B cell (primary cell): ENCODE measurements around the gene NDUFB6. TPM values are rescaled to one million over a fixed set of nuclear protein-coding genes. Genes with fewer than 3 reads are reported as not detected.

ENCODE experiments used
- ATAC-seq: fragments of 200-7000 bp; cut with Tn5 transposase; one replicate; pipeline ENCODE4 v1.10.0; 2021; ENCODE audit warnings: low read depth, mild to moderate bottlenecking, moderate number of reproducible peaks, moderate library complexity
- CTCF ChIA-PET: fragments of 350-600 bp; sonication (Branson Sonifier 250); formaldehyde crosslinking; loops from one replicate; lab custom pipeline; 2021; ENCODE audit warnings: antibody characterized with exemption, inconsistent platforms; lab: Charles Lee
- POLR2A ChIA-PET: fragments of 350-600 bp; sonication (Branson Sonifier 250); formaldehyde crosslinking; loops from one replicate; lab custom pipeline; 2021; ENCODE audit warnings: antibody characterized with exemption; lab: Charles Lee
- DNase-seq: peaks from one replicate; pipeline ENCODE4 v3.0.0; 2013
- H2AFZ ChIP-seq: 2 replicates; pipeline ENCODE4 v1.6.1; 2012; ENCODE audit warnings: mild to moderate bottlenecking, low read depth, low read length; ENCODE audit not compliant: insufficient read depth, poor library complexity, severe bottlenecking
- H3K27ac ChIP-seq, 2 donors: 1 replicate in 1 of 2; 2 replicates in 1 of 2; pipeline ENCODE4 v1.5.1; 2012 to 2013; ENCODE audit warnings: low read length in 2 of 2, mild to moderate bottlenecking in 2 of 2, moderate library complexity in 1 of 2
- H3K27me3 ChIP-seq, 4 experiments: fragments of 200-600 bp in 1 of 4; sonication (generic) in 1 of 4; replicated peaks in 1 of 4; 1 replicate in 2 of 4; 2 replicates in 2 of 4; pipeline versions ENCODE4 v1.6.1 to v1.7.0; 2013 to 2016; ENCODE audit warnings: low read length in 3 of 4, mild to moderate bottlenecking in 2 of 4, mixed read lengths in 1 of 4, moderate library complexity in 1 of 4; ENCODE audit not compliant: insufficient read depth in 4 of 4, control insufficient read depth in 3 of 4; ENCODE audit errors: control extremely low read depth in 1 of 4
- H3K36me3 ChIP-seq, 2 experiments: replicated peaks in 1 of 2; 1 replicate in 1 of 2; 2 replicates in 1 of 2; pipeline versions ENCODE4 v1.6.1 to v1.7.1; 2013; ENCODE audit warnings: low read length in 1 of 2; ENCODE audit not compliant: insufficient read depth in 2 of 2, control insufficient read depth in 1 of 2; ENCODE audit errors: control extremely low read depth in 1 of 2, extremely low read depth in 1 of 2
- H3K4me1 ChIP-seq, 2 donors: fragments of 200-600 bp in 1 of 2; sonication (generic) in 1 of 2; 1 replicate in 1 of 2; 2 replicates in 1 of 2; pipeline versions ENCODE4 v1.5.1 to v1.6.1; 2013 to 2017; ENCODE audit warnings: low read length in 2 of 2; ENCODE audit not compliant: control insufficient read depth in 2 of 2, insufficient read depth in 2 of 2
- H3K4me2 ChIP-seq: replicated peaks from 2 replicates; pipeline ENCODE3; 2012; ENCODE audit warnings: mild to moderate bottlenecking, low read depth, low read length; ENCODE audit not compliant: poor library complexity, severe bottlenecking
- H3K4me3 ChIP-seq, 5 experiments: fragments of 200-600 bp in 1 of 5; sonication (generic) in 1 of 5; 1 replicate in 3 of 5; 2 replicates in 2 of 5; pipeline versions ENCODE4 v1.5.1 to v1.7.0; 2011 to 2016; ENCODE audit warnings: low read length in 4 of 5, mild to moderate bottlenecking in 4 of 5, low read depth in 2 of 5, control low read depth in 1 of 5, moderate library complexity in 1 of 5; ENCODE audit not compliant: insufficient read depth in 1 of 5; ENCODE audit errors: control extremely low read depth in 1 of 5, extremely low read depth in 1 of 5
- H3K79me2 ChIP-seq: fragments of 200-600 bp; sonication (generic); one replicate; pipeline ENCODE4 v1.6.0; 2016; ENCODE audit warnings: low read length; ENCODE audit not compliant: control insufficient read depth, insufficient read depth
- H3K9ac ChIP-seq: fragments of 200-600 bp; sonication (generic); 2 replicates; pipeline ENCODE4 v1.6.1; 2017; ENCODE audit warnings: mild to moderate bottlenecking, low read length, moderate library complexity
- H3K9me3 ChIP-seq, 3 donors: one replicate each; pipeline versions ENCODE4 v1.6.1 to v1.7.1; 2013; ENCODE audit warnings: low read length in 2 of 3; ENCODE audit not compliant: control insufficient read depth in 2 of 3, insufficient read depth in 1 of 3; ENCODE audit errors: control extremely low read depth in 1 of 3
- H4K20me1 ChIP-seq: 2 replicates; pipeline ENCODE4 v1.6.0; 2012; ENCODE audit warnings: mild to moderate bottlenecking, low read length; ENCODE audit not compliant: insufficient read depth, control insufficient read depth, poor library complexity, severe bottlenecking
- H3K27ac Mint-ChIP-seq: one replicate; pipeline ENCODE4 v1.8.0; 2021; ENCODE audit warnings: mixed read lengths
- H3K27me3 Mint-ChIP-seq: one replicate; pipeline ENCODE4 v1.8.0; 2021; ENCODE audit warnings: mixed read lengths
- H3K4me1 Mint-ChIP-seq: one replicate; pipeline ENCODE4 v1.8.0; 2021; ENCODE audit warnings: mixed read lengths
- H3K4me3 Mint-ChIP-seq: one replicate; pipeline ENCODE4 v1.8.0; 2021; ENCODE audit warnings: mixed read lengths
- H3K9me3 Mint-ChIP-seq: one replicate; pipeline ENCODE4 v1.8.0; 2022; ENCODE audit warnings: mixed read lengths; ENCODE audit not compliant: insufficient read depth
- EZH2 ChIP-seq: IDR thresholded peaks from 2 replicates; pipeline ENCODE4 v1.6.1; 2012; ENCODE audit warnings: borderline replicate concordance, low read depth, mild to moderate bottlenecking, moderate library complexity, low read length; ENCODE audit not compliant: insufficient read depth, poor library complexity, severe bottlenecking
- WGBS: methylation state at CpG from one replicate; pipeline ENCODE4 v1.1.5; 2013; ENCODE audit warnings: missing lambda C conversion rate; ENCODE audit not compliant: insufficient coverage; 5-methylcytosine and 5-hydroxymethylcytosine counted together
- intact Hi-C: fragments of 100-400 bp; cut with micrococcal nuclease; formaldehyde crosslinking; loops from one replicate; pipeline ENCODE4 v1.10.0; 2022
- polyA plus RNA-seq: library from polyadenylated mRNA; depleted of rRNA; stranded (reverse); fragments of >200 nt; gene quantifications from 2 replicates; pipeline ENCODE4 v1.2.3, GENCODE V29; 2012
- total RNA-seq, 2 donors: library from RNA; stranded (reverse); fragments of 120-200 nt in 1 of 2; gene quantifications; 1 replicate in 1 of 2; 2 replicates in 1 of 2; pipeline versions ENCODE4 v1.2.3 to v1.2.4, GENCODE V29; 2013 to 2022
- TF ChIP-seq, protein P1 (sequence below): fragments of 200-600 bp; IDR thresholded peaks from one replicate; pipeline ENCODE4 v1.8.0; 2022; ENCODE audit warnings: antibody characterized with exemption, mild to moderate bottlenecking

Gene NDUFB6
- total and polyA plus RNA-seq, 2 donors (not counting 1 experiment from before 2014, with no cell fraction given) = 7.4 to 13.6 TPM

GRCh38 chr9:32558408-32558934, 14.5 kb downstream of the NDUFB6 start:
- WGBS = no CpG with 5 or more reads among the region's 3 CpGs
- Mint-ChIP-seq H3K27ac (peak overlapping the region; percentile 1), H3K27me3 (no peaks in the 10 kb centered on the region), H3K4me3 (no peak overlapping the region), H3K9me3 (no peaks in the 10 kb centered on the region), H3K4me1 (peaks cover 28% of the 10 kb centered on the region)
- Histone ChIP-seq H3K27ac (peak overlapping the region in 1 of 2 donors; percentile 35), H3K4me3 (no peak overlapping the region), H2AFZ (no peak overlapping the region), H3K9ac (no peak overlapping the region), H4K20me1 (no peaks in the 10 kb centered on the region), H3K4me1 (peaks cover 3 to 4% of the 10 kb centered on the region in 2 donors), H3K9me3 (no peaks in the 10 kb centered on the region), H3K4me2 (no peak overlapping the region), H3K27me3 (no peaks in the 10 kb centered on the region), H3K79me2 (peaks cover 39% of the 10 kb centered on the region), H3K36me3 (peaks cover 0 to 7% of the 10 kb centered on the region in 2 experiments)
- CTCF ChIA-PET = interaction anchor here (1.1 to 1.4 kb wide), 3 partner anchors 13 to 21 kb away, joined by 3 to 7 read pairs (median 3); no protein-coding TSS in a partner anchor
- ATAC-seq (no peak), DNase-seq (no peak)
- intact Hi-C loops = loop anchor here (10.0 kb wide), 2 partner anchors 706 to 736 kb away; partner anchors contain the start of genes BAG1, CHMP5 and NFX1
- no peak for TF ChIP-seq EZH2
- TF ChIP-seq, protein P1, sequence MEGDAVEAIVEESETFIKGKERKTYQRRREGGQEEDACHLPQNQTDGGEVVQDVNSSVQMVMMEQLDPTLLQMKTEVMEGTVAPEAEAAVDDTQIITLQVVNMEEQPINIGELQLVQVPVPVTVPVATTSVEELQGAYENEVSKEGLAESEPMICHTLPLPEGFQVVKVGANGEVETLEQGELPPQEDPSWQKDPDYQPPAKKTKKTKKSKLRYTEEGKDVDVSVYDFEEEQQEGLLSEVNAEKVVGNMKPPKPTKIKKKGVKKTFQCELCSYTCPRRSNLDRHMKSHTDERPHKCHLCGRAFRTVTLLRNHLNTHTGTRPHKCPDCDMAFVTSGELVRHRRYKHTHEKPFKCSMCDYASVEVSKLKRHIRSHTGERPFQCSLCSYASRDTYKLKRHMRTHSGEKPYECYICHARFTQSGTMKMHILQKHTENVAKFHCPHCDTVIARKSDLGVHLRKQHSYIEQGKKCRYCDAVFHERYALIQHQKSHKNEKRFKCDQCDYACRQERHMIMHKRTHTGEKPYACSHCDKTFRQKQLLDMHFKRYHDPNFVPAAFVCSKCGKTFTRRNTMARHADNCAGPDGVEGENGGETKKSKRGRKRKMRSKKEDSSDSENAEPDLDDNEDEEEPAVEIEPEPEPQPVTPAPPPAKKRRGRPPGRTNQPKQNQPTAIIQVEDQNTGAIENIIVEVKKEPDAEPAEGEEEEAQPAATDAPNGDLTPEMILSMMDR = no peak
- POLR2A ChIA-PET = no interaction called here

GRCh38 chr9:32554591-32554990, 18.4 kb downstream of the NDUFB6 start:
- H3K36me3 ChIP-seq = peaks cover 0 to 7% of the 10 kb centered on the region in 2 experiments
- no peak for DNase-seq
- peak overlapping the region in 1 of 2 donors; percentile 37 for H3K27ac ChIP-seq
- H3K4me1 ChIP-seq = peaks cover 18% of the 10 kb centered on the region in 2 donors
- H3K27me3 ChIP-seq = no peaks in the 10 kb centered on the region
- POLR2A ChIA-PET = no interaction called here
- no peaks in the 10 kb centered on the region for H3K9me3 Mint-ChIP-seq
- H3K9ac ChIP-seq = no peak overlapping the region
- no peak for ATAC-seq
- H2AFZ ChIP-seq = no peak overlapping the region
- no peak for TF ChIP-seq EZH2
- TF ChIP-seq, protein P1 = no peak
- H3K9me3 ChIP-seq = no peaks in the 10 kb centered on the region
- CTCF ChIA-PET = interaction anchor here (0.9 to 1.6 kb wide), 4 partner anchors 13 to 175 kb away, joined by 3 to 7 read pairs (median 3); partner anchors contain the start of gene NDUFB6
- H3K27ac Mint-ChIP-seq = no peak overlapping the region
- no peak overlapping the region for H3K4me2 ChIP-seq
- H3K4me3 Mint-ChIP-seq = no peak overlapping the region
- intact Hi-C loops = loop anchor here (10.0 kb wide), 2 partner anchors 710 to 740 kb away; partner anchors contain the start of genes BAG1, CHMP5 and NFX1
- H3K4me3 ChIP-seq = no peak overlapping the region
- H3K79me2 ChIP-seq = peaks cover 49% of the 10 kb centered on the region
- H3K4me1 Mint-ChIP-seq = peaks cover 36% of the 10 kb centered on the region
- no peaks in the 10 kb centered on the region for H3K27me3 Mint-ChIP-seq
- H4K20me1 ChIP-seq = peaks cover 10% of the 10 kb centered on the region
